CD4-positive, alpha-beta T cell treated with Interleukin-15 for 1 hour (primary cell): ENCODE data around the gene RP9.

Source experiments
- DNase-seq: peaks from one replicate; pipeline ENCODE4 v3.0.0-alpha.2; 2020

RP9 gene

DNA sequence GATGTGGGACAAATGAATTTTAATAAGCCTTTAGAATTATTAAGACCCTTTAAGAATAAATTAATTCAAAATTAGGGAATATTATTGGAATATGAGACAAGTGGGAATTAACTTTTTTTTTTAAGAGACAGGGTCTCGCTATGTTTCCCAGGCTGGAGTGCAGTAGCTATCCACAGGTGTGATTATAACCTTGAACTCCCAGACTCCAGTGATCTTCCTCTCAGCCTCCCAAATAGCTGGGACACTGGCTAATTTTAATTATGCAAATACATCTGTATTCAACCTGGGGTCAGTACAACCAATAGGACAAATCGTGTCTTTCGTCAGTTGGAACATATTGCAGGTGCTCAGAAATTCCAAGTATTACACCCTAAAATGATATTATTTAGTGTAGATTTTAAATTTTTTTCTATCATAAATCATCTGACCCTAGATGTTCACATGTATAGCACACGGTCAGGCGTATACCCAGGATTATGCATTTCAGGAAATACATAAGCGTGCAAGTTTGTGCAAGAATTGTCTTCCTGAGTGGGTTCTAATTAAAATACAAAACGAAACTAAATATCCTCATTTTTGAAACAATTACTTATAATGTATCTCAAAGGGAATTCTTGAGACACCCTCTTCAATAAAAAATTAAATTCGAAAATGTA, 47.8 kb downstream of the RP9 start:
- DNase-seq: no peak

- no peak for DNase-seq
Measured at GRCh38 chr7:33059635-33060034, 49.6 kb downstream of the RP9 start.

DNA sequence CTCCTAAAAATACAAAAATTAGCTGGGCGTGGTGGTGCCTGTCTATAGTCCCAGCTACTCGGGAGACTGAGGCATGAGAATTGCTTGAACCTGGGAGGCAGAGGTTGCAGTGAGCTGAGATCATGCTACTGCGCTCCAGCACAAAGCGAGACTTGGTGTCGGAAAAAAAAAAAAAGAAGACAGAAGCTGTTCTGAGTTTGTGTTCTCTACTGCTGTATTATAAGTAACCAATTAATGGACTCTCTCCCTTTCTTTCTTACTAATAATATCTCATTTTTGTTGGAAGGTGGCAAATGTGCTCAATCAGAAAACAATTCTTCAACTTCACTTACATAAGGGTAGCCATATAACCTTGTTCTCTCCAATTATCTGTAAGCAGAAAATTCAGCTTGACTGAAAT, 54.0 kb downstream of the RP9 start:
- DNase-seq: no peak

GRCh38 chr7:33054261-33054964, 54.8 kb downstream of the RP9 start:
- DNase-seq: no peak

- DNase-seq: no peak
Measured at GRCh38 chr7:33053721-33054120, 55.5 kb downstream of the RP9 start.

GRCh38 chr7:33050535-33051318, 58.5 kb downstream of the RP9 start:
- no peak for DNase-seq

GRCh38 chr7:33048704-33049103, 60.5 kb downstream of the RP9 start:
- no peak for DNase-seq

DNA sequence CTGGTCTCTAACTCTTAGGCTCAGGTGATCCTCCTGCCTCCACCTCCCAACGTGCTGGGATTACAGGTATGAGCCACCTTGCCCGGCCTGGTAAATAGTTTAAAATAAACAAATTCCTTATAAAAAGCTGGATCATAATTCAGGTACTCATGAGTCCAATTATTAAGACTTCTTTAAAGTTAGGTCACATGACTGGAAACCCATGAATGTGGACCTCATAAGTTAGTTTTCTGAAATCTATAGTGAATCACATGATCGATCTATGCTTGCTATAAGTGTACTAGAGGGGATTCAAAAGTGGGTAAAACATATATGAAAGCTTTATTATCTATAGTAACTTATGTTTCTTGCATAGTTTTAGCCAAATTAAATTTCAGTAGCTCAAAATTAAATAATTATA, 60.9 kb downstream of the RP9 start:
- DNase-seq: no peak

- no peak for DNase-seq
Measured at GRCh38 chr7:33044986-33045385, 64.2 kb downstream of the RP9 start.
